Naive thymus-derived CD4-positive, alpha-beta T cell (primary cell): ENCODE data around the gene CPNE8. TPM values are rescaled to one million over a fixed set of nuclear protein-coding genes. Genes with fewer than 3 reads are reported as not detected.

Experiments
- ATAC-seq: fragments of 150-1000 bp; cut with Tn5 transposase; 2 replicates; pipeline ENCODE4 v1.10.0; 2021; ENCODE audit warnings: mild to moderate bottlenecking, moderate library complexity
- CTCF ChIA-PET: fragments of 350-600 bp; sonication (Branson Sonifier 250); formaldehyde crosslinking; loops from one replicate; lab custom pipeline; 2021; ENCODE audit warnings: antibody characterized with exemption; lab: Charles Lee
- POLR2A ChIA-PET: fragments of 350-600 bp; sonication (Branson Sonifier 250); formaldehyde crosslinking; loops from one replicate; lab custom pipeline; 2021; ENCODE audit warnings: antibody characterized with exemption, inconsistent platforms; lab: Charles Lee
- DNase-seq, 9 donors: peaks; one replicate each; pipeline versions ENCODE4 v3.0.0 to v3.0.0-alpha.2; 2020 to 2022; ENCODE audit warnings: mixed read lengths in 1 of 9
- H3K27ac ChIP-seq: one replicate; pipeline ENCODE4 v1.7.0; 2013; ENCODE audit warnings: mild to moderate bottlenecking, low read depth, low read length, moderate library complexity
- H3K27me3 ChIP-seq, 2 donors: one replicate each; pipeline ENCODE4 v1.7.0; 2013; ENCODE audit warnings: low read length in 2 of 2, mild to moderate bottlenecking in 2 of 2, moderate library complexity in 2 of 2; ENCODE audit not compliant: control insufficient read depth in 2 of 2, insufficient read depth in 2 of 2
- H3K36me3 ChIP-seq, 3 experiments: 1 replicate in 2 of 3; 2 replicates in 1 of 3; pipeline ENCODE4 v1.7.0; 2013; ENCODE audit warnings: low read length in 3 of 3, mild to moderate bottlenecking in 3 of 3, moderate library complexity in 1 of 3; ENCODE audit not compliant: insufficient read depth in 3 of 3, control insufficient read depth in 2 of 3
- H3K4me1 ChIP-seq, 2 donors: one replicate each; pipeline ENCODE4 v1.7.0; 2013; ENCODE audit warnings: low read length in 2 of 2, mild to moderate bottlenecking in 2 of 2, moderate library complexity in 1 of 2; ENCODE audit not compliant: control insufficient read depth in 2 of 2, insufficient read depth in 2 of 2
- H3K4me3 ChIP-seq: 2 replicates; pipeline ENCODE4 v1.7.0; 2013; ENCODE audit warnings: mild to moderate bottlenecking, low read length
- H3K9me3 ChIP-seq, 3 experiments: 1 replicate in 2 of 3; 2 replicates in 1 of 3; pipeline ENCODE4 v1.7.0; 2013; ENCODE audit warnings: low read length in 3 of 3; ENCODE audit not compliant: control insufficient read depth in 2 of 3
- H3K27ac Mint-ChIP-seq, 9 donors: one replicate each; pipeline ENCODE4 v1.8.0; 2020 to 2022; ENCODE audit warnings: mixed read lengths in 9 of 9, mild to moderate bottlenecking in 8 of 9, moderate library complexity in 5 of 9, inconsistent platforms in 2 of 9
- H3K27me3 Mint-ChIP-seq, 5 donors: one replicate each; pipeline ENCODE4 v1.8.0; 2021 to 2022; ENCODE audit warnings: mixed read lengths in 5 of 5, mild to moderate bottlenecking in 1 of 5
- H3K36me3 Mint-ChIP-seq, 5 donors: one replicate each; pipeline ENCODE4 v1.8.0; 2020 to 2022; ENCODE audit warnings: mixed read lengths in 5 of 5, mild to moderate bottlenecking in 3 of 5, inconsistent platforms in 1 of 5
- H3K4me1 Mint-ChIP-seq, 7 donors: one replicate each; pipeline ENCODE4 v1.8.0; 2020 to 2022; ENCODE audit warnings: mixed read lengths in 7 of 7, mild to moderate bottlenecking in 3 of 7, inconsistent platforms in 1 of 7
- H3K4me3 Mint-ChIP-seq, 10 donors: one replicate each; pipeline ENCODE4 v1.8.0; 2020 to 2022; ENCODE audit warnings: mild to moderate bottlenecking in 10 of 10, mixed read lengths in 10 of 10, moderate library complexity in 6 of 10, inconsistent platforms in 2 of 10
- H3K9me3 Mint-ChIP-seq, 11 donors: one replicate each; pipeline ENCODE4 v1.8.0; 2020 to 2022; ENCODE audit warnings: mixed read lengths in 11 of 11, mild to moderate bottlenecking in 4 of 11, inconsistent platforms in 1 of 11, moderate library complexity in 1 of 11
- intact Hi-C, 2 donors: fragments of 100-400 bp; cut with micrococcal nuclease; formaldehyde crosslinking; loops; one replicate each; pipeline ENCODE4 v1.15.1; 2023
- polyA plus RNA-seq, 2 donors: library from polyadenylated mRNA; unstranded; fragments of 300-500 nt; fragmentation: Illumina TruSeq; gene quantifications; one replicate each; pipeline ENCODE4 v1.2.3, GENCODE V29; 2021
- total RNA-seq, 6 experiments: library from RNA in 5 of 6; stranded (reverse) in 5 of 6; gene quantifications; 1 replicate in 5 of 6; 2 replicates in 1 of 6; pipeline ENCODE4 v1.2.3 and lab custom pipeline; 2021 to 2026

Gene CPNE8
- total and polyA plus RNA-seq, 7 experiments from 2014 or later, result 0.77 to 8.8 (median 2.8) TPM

DNA sequence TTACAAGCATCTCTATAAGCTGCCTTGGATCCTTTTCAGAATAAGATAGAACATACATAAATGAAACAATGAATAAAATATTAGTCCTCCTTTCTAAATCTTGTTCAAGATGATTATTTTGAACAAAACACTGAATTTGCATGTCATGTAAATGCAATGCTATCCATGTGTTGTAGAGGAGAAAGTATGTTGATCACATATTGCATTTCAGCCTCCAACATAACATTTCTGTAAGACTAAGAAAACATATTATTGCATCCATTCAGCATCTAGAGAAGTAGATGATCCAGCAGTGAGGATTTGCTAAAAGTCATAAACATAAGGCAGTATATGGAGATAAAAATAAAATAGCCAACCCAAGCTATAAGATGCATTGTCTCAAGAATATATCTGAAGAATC, 172.6 kb downstream of the CPNE8 start:
- DNase-seq, result no peak
- H3K4me1 Mint-ChIP-seq, result no peaks in the 10 kb centered on the region
- ATAC-seq, result no peak
- CTCF ChIA-PET, result no interaction called here
- no peaks in the 10 kb centered on the region for H3K4me1 ChIP-seq
- peaks cover 0 to under 1% (median 0%) of the 10 kb centered on the region in 11 donors for H3K9me3 Mint-ChIP-seq
- H3K27ac ChIP-seq, result no peak overlapping the region
- H3K4me3 Mint-ChIP-seq, result no peak overlapping the region
- POLR2A ChIA-PET, result no interaction called here
- no peaks in the 10 kb centered on the region for H3K27me3 Mint-ChIP-seq
- no peaks in the 10 kb centered on the region for H3K9me3 ChIP-seq
- no peak overlapping the region for H3K4me3 ChIP-seq
- peaks cover 0 to 6% (median 0%) of the 10 kb centered on the region in 5 donors for H3K36me3 Mint-ChIP-seq
- no peaks in the 10 kb centered on the region for H3K36me3 ChIP-seq
- H3K27ac Mint-ChIP-seq, result no peak overlapping the region
- no peaks in the 10 kb centered on the region for H3K27me3 ChIP-seq
- intact Hi-C loops, result no loop called here

DNA sequence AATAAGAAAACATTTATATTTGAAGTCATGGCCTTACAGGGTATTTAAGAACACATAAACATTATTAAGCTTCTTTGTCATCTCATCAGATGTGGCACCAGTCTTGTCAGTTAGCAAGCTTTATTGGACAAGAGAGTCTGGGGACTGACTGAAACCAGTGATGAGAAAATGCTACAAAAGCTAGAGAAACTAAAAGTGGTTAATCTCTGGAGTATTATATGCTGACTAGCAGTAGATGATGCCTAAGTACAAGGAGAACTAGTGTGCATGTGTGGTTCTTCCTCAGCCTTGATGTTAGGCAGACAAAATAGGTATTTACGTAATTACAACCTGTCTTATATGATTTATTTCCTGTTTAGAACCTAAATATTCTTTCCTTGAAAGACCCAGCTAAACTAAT, 176.5 kb downstream of the CPNE8 start:
- Mint-ChIP-seq H3K4me1 (no peaks in the 10 kb centered on the region), H3K36me3 (peaks cover 0 to 12% (median 0%) of the 10 kb centered on the region in 5 donors), H3K4me3 (no peak overlapping the region), H3K27ac (no peak overlapping the region), H3K9me3 (no peaks in the 10 kb centered on the region), H3K27me3 (no peaks in the 10 kb centered on the region)
- ATAC-seq (no peak), DNase-seq (no peak)
- H3K27me3 ChIP-seq, result no peaks in the 10 kb centered on the region
- no peak overlapping the region for H3K27ac ChIP-seq
- intact Hi-C loops, result no loop called here
- no peaks in the 10 kb centered on the region for H3K9me3 ChIP-seq
- no peaks in the 10 kb centered on the region for H3K4me1 ChIP-seq
- POLR2A ChIA-PET, result no interaction called here
- CTCF ChIA-PET, result no interaction called here
- no peak overlapping the region for H3K4me3 ChIP-seq
- no peaks in the 10 kb centered on the region for H3K36me3 ChIP-seq

DNA sequence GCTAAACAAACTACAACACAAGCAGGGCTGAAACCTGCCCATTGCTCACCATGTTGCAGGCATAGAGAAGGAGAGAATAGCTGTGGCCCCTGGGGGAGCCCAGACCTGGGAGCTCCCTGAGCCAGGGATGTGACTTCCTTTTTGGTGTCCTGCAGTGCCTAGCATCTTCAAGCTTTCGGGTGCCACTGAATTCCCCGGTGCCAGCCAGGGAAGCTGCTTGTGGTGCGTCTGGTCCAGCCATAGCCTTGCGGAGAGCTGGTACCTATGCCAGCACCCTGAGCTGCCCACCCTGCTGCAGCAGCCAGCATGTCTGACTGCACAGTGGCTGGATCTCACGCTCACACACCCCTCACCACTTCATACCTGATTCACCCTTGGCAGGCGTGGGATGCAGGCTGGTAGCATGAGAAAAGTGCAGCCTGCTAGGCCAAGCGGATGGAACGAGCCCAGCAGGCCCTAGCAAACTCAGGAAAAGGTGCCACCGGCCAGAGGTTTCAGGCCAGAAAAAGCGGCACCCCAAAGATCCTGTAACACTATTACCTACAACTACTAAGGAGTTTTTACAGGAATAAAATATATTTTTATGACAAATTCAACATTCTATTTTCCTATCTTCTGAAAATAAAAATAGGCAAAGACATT, 183.7 kb downstream of the CPNE8 start:
- intact Hi-C loops, result no loop called here
- POLR2A ChIA-PET, result no interaction called here
- CTCF ChIA-PET, result no interaction called here
- ATAC-seq (no peak), DNase-seq (no peak)
- peaks cover 0 to 24% (median 6%) of the 10 kb centered on the region in 5 donors for H3K36me3 Mint-ChIP-seq
- Histone ChIP-seq H3K4me3 (no peak overlapping the region), H3K36me3 (no peaks in the 10 kb centered on the region), H3K9me3 (no peaks in the 10 kb centered on the region), H3K27me3 (no peaks in the 10 kb centered on the region), H3K4me1 (no peaks in the 10 kb centered on the region), H3K27ac (no peak overlapping the region)
- H3K27ac Mint-ChIP-seq, result no peak overlapping the region
- H3K4me1 Mint-ChIP-seq, result no peaks in the 10 kb centered on the region
- H3K27me3 Mint-ChIP-seq, result no peaks in the 10 kb centered on the region
- no peak overlapping the region for H3K4me3 Mint-ChIP-seq
- peaks cover 0 to 2% (median 0%) of the 10 kb centered on the region in 11 donors for H3K9me3 Mint-ChIP-seq

DNA sequence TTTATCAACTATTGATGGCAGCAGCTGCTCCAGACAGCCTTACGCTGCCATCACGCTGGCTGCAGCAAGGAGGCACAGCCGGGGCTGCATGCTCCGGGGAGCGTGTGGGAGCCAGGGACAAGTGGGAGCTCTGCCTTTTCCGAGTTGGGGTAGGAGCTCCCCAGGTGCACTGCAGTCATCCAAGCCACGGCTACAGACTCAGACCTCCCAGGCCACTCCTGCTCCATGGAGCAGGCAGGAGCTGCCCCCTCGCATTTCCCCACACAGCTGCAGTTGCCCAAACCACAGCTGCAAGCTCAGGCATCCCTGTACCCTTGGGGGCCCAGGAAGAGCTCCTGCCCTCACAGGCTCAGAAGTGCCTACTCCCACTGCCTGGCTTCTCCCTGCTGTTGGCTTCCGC, 184.7 kb downstream of the CPNE8 start:
- Histone ChIP-seq H3K4me3 (no peak overlapping the region), H3K27ac (no peak overlapping the region), H3K27me3 (no peaks in the 10 kb centered on the region), H3K4me1 (no peaks in the 10 kb centered on the region), H3K36me3 (no peaks in the 10 kb centered on the region), H3K9me3 (no peaks in the 10 kb centered on the region)
- Mint-ChIP-seq H3K4me3 (no peak overlapping the region), H3K27ac (no peak overlapping the region), H3K36me3 (peaks cover 0 to 22% (median 8%) of the 10 kb centered on the region in 5 donors), H3K27me3 (no peaks in the 10 kb centered on the region), H3K9me3 (peaks cover 0 to 11% (median 0%) of the 10 kb centered on the region in 11 donors), H3K4me1 (no peaks in the 10 kb centered on the region)
- ChIA-PET CTCF (no interaction called here), POLR2A (no interaction called here)
- ATAC-seq, result no peak
- DNase-seq, result no peak
- intact Hi-C loops, result no loop called here

DNA sequence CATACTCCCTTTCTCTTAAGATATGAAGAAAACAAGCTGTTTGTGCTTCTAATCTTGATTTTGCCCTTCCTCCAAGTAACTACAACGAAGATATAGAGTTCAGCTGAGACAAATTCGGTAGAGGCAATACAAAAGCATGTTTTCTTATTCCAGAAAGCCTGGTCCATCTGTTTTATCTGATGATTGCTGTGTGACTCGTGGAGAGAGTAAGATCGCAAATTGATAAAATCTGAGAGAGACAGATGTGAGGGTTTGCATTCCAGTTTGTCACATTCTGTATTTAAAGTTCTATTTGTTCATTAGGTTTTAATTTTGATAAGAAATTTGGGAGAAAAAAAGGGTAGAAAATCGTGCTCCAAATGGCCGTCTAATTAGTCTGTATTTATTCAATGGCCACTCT, 192.1 kb downstream of the CPNE8 start:
- no peak overlapping the region for H3K4me3 Mint-ChIP-seq
- no peak overlapping the region for H3K27ac ChIP-seq
- peaks cover 0 to 13% (median 0%) of the 10 kb centered on the region in 11 donors for H3K9me3 Mint-ChIP-seq
- ChIA-PET CTCF (no interaction called here), POLR2A (no interaction called here)
- H3K4me3 ChIP-seq, result no peak overlapping the region
- no peak overlapping the region for H3K27ac Mint-ChIP-seq
- no peaks in the 10 kb centered on the region for H3K27me3 Mint-ChIP-seq
- H3K36me3 Mint-ChIP-seq, result peaks cover 0 to 8% (median 3%) of the 10 kb centered on the region in 5 donors
- no peaks in the 10 kb centered on the region for H3K4me1 Mint-ChIP-seq
- no peaks in the 10 kb centered on the region for H3K27me3 ChIP-seq
- no peaks in the 10 kb centered on the region for H3K9me3 ChIP-seq
- H3K36me3 ChIP-seq, result no peaks in the 10 kb centered on the region
- ATAC-seq (no peak), DNase-seq (no peak)
- intact Hi-C loops, result no loop called here
- no peaks in the 10 kb centered on the region for H3K4me1 ChIP-seq

- ATAC-seq, result no peak
- Histone ChIP-seq H3K4me3 (no peak overlapping the region), H3K4me1 (no peaks in the 10 kb centered on the region), H3K27ac (no peak overlapping the region), H3K27me3 (no peaks in the 10 kb centered on the region), H3K36me3 (no peaks in the 10 kb centered on the region), H3K9me3 (no peaks in the 10 kb centered on the region)
- CTCF ChIA-PET, result no interaction called here
- Mint-ChIP-seq H3K4me3 (no peak overlapping the region), H3K4me1 (no peaks in the 10 kb centered on the region), H3K27me3 (no peaks in the 10 kb centered on the region), H3K27ac (no peak overlapping the region), H3K9me3 (peaks cover 0 to 6% (median 0%) of the 10 kb centered on the region in 11 donors), H3K36me3 (peaks cover 0 to 5% (median 0%) of the 10 kb centered on the region in 5 donors)
- no peak for DNase-seq
- intact Hi-C loops, result no loop called here
- POLR2A ChIA-PET, result no interaction called here
Observed at GRCh38 chr12:38711054-38711453, 194.3 kb downstream of the CPNE8 start.

DNA sequence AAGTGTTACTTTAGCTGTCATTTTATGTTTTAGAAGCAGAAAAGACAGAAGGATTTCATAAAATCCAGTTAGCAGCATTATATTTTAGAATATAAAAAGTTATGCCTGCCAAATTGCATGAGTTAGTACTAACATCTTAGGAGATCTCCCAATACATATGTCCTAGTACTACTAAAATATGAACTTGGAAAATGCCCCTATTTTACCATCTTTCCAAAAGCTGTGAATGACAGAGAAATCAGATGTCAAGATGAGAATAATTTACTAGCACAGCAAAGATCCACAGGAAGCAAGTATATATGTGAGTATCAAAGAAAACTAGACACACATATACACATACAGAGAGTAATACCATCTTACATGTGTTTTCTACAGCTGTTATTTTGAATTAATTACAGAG, 196.9 kb downstream of the CPNE8 start:
- H3K36me3 Mint-ChIP-seq, result peaks cover 0 to 5% (median 0%) of the 10 kb centered on the region in 5 donors
- no peaks in the 10 kb centered on the region for H3K36me3 ChIP-seq
- no peaks in the 10 kb centered on the region for H3K4me1 ChIP-seq
- H3K4me3 Mint-ChIP-seq, result no peak overlapping the region
- no peaks in the 10 kb centered on the region for H3K27me3 ChIP-seq
- intact Hi-C loops, result no loop called here
- H3K27ac Mint-ChIP-seq, result no peak overlapping the region
- DNase-seq (no peak), ATAC-seq (no peak)
- no peak overlapping the region for H3K4me3 ChIP-seq
- no peak overlapping the region for H3K27ac ChIP-seq
- no peaks in the 10 kb centered on the region for H3K27me3 Mint-ChIP-seq
- H3K9me3 Mint-ChIP-seq, result peaks cover 0 to 6% (median 0%) of the 10 kb centered on the region in 11 donors
- no peaks in the 10 kb centered on the region for H3K9me3 ChIP-seq
- ChIA-PET CTCF (no interaction called here), POLR2A (no interaction called here)
- H3K4me1 Mint-ChIP-seq, result no peaks in the 10 kb centered on the region
